DOHH2 (cell line): ENCODE measurements around the gene CSNK2A1.

ENCODE experiments used
- H3F3A ChIP-seq: fragments of 200-600 bp; sonication (generic), shearing (Covaris generic); 2 replicates; pipeline ENCODE4 v1.6.0; 2016; ENCODE audit warnings: antibody characterized with exemption, mild to moderate bottlenecking; ENCODE audit not compliant: control insufficient read depth, insufficient read depth
- H3K27ac ChIP-seq: fragments of 200-600 bp; sonication (generic); 2 replicates; pipeline ENCODE4 v1.5.1; 2014; ENCODE audit warnings: low read depth, mild to moderate bottlenecking, low read length, moderate library complexity
- H3K27me3 ChIP-seq: fragments of 200-600 bp; sonication (generic); 2 replicates; pipeline ENCODE4 v1.6.1; 2014; ENCODE audit warnings: mild to moderate bottlenecking, low read length, mixed read lengths; ENCODE audit not compliant: control insufficient read depth
- H3K36me3 ChIP-seq: fragments of 200-600 bp; sonication (generic); 2 replicates; pipeline ENCODE4 v1.6.1; 2014; ENCODE audit warnings: mild to moderate bottlenecking, low read length, moderate library complexity, mixed read lengths; ENCODE audit not compliant: control insufficient read depth
- H3K4me1 ChIP-seq: fragments of 200-600 bp; sonication (generic); 2 replicates; pipeline ENCODE4 v1.6.1; 2014; ENCODE audit warnings: mild to moderate bottlenecking, low read length, mixed read lengths; ENCODE audit not compliant: control insufficient read depth
- H3K4me2 ChIP-seq: fragments of 200-600 bp; sonication (generic); 2 replicates; pipeline ENCODE4 v1.6.0; 2014; ENCODE audit warnings: mild to moderate bottlenecking, low read length, moderate library complexity
- H3K4me3 ChIP-seq: fragments of 200-600 bp; sonication (generic); 2 replicates; pipeline ENCODE4 v1.5.1; 2014; ENCODE audit warnings: mild to moderate bottlenecking, low read length, mixed read lengths
- H3K79me2 ChIP-seq: fragments of 200-600 bp; sonication (generic); 2 replicates; pipeline ENCODE4 v1.6.1; 2014; ENCODE audit warnings: mild to moderate bottlenecking, low read length, mixed read lengths; ENCODE audit not compliant: control insufficient read depth
- H3K9me2 ChIP-seq: fragments of 200-600 bp; sonication (generic); replicated peaks from 2 replicates; pipeline ENCODE4 v1.6.1; 2014; ENCODE audit warnings: mild to moderate bottlenecking, low read length, mixed read lengths; ENCODE audit not compliant: control insufficient read depth
- H3K9me3 ChIP-seq: fragments of 200-600 bp; sonication (generic); 2 replicates; pipeline ENCODE4 v1.6.1; 2014; ENCODE audit warnings: antibody characterized with exemption, low read length, mixed read lengths; ENCODE audit not compliant: control insufficient read depth, insufficient read depth
- H4K20me1 ChIP-seq: fragments of 200-600 bp; sonication (generic); 2 replicates; pipeline ENCODE4 v1.6.0; 2014; ENCODE audit warnings: low read depth, mild to moderate bottlenecking, antibody characterized with exemption, low read length, moderate library complexity; ENCODE audit not compliant: control insufficient read depth, insufficient read depth
- EZH2phosphoT487 ChIP-seq: fragments of 200-600 bp; sonication (generic); IDR thresholded peaks from 2 replicates; pipeline ENCODE4 v1.6.1; 2017; ENCODE audit warnings: borderline replicate concordance, mild to moderate bottlenecking, antibody characterized with exemption, low read length, moderate library complexity, mixed read lengths
- TF ChIP-seq, protein P1 (sequence below): fragments of 200-600 bp; sonication (generic); IDR thresholded peaks from one replicate; pipeline ENCODE4 v1.5.1; 2014; ENCODE audit warnings: antibody characterized with exemption, mild to moderate bottlenecking, low read depth, low read length; ENCODE audit not compliant: poor library complexity, severe bottlenecking

Gene CSNK2A1

GRCh38 chr20:507761-508332, 35.7 kb downstream of the CSNK2A1 start:
- peaks cover 24% of the 10 kb centered on the region; the same call in 1 of the 2 replicates for H4K20me1 ChIP-seq
- H3K4me3 ChIP-seq: no peak overlapping the region
- no peak overlapping the region for H3K4me2 ChIP-seq
- peaks cover 69% of the 10 kb centered on the region for H3K36me3 ChIP-seq
- no peaks in the 10 kb centered on the region for H3K27me3 ChIP-seq
- 0 out of 2 replicates have a peak, but pooled peaks cover 3% of the 10 kb centered on the region for H3F3A ChIP-seq
- TF ChIP-seq, protein P1, sequence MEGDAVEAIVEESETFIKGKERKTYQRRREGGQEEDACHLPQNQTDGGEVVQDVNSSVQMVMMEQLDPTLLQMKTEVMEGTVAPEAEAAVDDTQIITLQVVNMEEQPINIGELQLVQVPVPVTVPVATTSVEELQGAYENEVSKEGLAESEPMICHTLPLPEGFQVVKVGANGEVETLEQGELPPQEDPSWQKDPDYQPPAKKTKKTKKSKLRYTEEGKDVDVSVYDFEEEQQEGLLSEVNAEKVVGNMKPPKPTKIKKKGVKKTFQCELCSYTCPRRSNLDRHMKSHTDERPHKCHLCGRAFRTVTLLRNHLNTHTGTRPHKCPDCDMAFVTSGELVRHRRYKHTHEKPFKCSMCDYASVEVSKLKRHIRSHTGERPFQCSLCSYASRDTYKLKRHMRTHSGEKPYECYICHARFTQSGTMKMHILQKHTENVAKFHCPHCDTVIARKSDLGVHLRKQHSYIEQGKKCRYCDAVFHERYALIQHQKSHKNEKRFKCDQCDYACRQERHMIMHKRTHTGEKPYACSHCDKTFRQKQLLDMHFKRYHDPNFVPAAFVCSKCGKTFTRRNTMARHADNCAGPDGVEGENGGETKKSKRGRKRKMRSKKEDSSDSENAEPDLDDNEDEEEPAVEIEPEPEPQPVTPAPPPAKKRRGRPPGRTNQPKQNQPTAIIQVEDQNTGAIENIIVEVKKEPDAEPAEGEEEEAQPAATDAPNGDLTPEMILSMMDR: no peak
- TF ChIP-seq EZH2phosphoT487: no peak
- H3K79me2 ChIP-seq: peaks cover 68% of the 10 kb centered on the region
- H3K9me2 ChIP-seq: no peaks in the 10 kb centered on the region
- no peaks in the 10 kb centered on the region for H3K9me3 ChIP-seq
- H3K27ac ChIP-seq: no peak overlapping the region
- peaks cover 37% of the 10 kb centered on the region for H3K4me1 ChIP-seq

DNA sequence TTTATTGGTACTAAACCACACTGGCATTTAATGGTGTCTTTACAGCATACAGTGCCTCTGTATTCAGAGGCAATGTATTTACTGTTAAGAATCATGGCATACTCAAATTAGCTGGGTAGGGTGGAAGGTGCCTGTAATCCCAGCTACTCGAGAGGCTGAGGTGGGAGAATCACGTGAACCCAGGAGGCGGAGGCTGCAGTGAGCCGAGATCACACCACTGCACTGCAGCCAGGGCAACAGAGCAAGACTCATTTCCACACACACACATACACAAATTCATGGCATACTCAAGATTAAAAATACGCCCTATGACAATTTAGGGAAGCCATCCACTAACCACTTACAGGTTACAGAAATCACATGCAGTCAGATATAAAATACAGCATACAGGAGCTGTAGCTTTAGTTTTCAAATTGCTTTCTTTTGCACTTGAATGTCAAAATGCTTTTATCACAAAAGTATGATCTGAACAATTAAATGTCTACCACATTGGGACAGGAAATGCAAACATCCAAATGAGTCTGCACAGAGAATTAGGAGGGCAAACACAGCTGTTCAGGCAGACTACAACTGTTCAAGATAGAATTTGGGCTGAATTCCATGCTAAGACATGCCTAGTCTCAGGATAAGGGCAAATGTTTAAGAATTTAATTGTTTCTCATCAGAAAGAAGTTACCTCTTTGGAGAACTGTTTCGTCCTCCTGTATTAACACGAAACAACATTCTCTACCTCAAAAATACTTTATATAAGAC, 36.4 kb downstream of the CSNK2A1 start:
- Histone ChIP-seq H3K4me2 (no peak overlapping the region), H3K36me3 (peaks cover 73% of the 10 kb centered on the region), H3F3A (no peaks in the 10 kb centered on the region), H3K4me1 (peaks cover 30% of the 10 kb centered on the region), H3K4me3 (no peak overlapping the region), H3K27ac (no peak overlapping the region), H3K9me3 (no peaks in the 10 kb centered on the region), H3K79me2 (peaks cover 61% of the 10 kb centered on the region), H3K9me2 (no peaks in the 10 kb centered on the region), H4K20me1 (peaks cover 18% of the 10 kb centered on the region; the same call in 1 of the 2 replicates), H3K27me3 (no peaks in the 10 kb centered on the region)
- TF ChIP-seq, protein P1: no peak
- TF ChIP-seq EZH2phosphoT487: no peak

- peaks cover 84% of the 10 kb centered on the region for H3K36me3 ChIP-seq
- no peaks in the 10 kb centered on the region for H3K9me2 ChIP-seq
- TF ChIP-seq, protein P1: no peak
- TF ChIP-seq EZH2phosphoT487: no peak
- H3K9me3 ChIP-seq: no peaks in the 10 kb centered on the region
- no peaks in the 10 kb centered on the region for H3K27me3 ChIP-seq
- no peaks in the 10 kb centered on the region for H3F3A ChIP-seq
- H3K4me3 ChIP-seq: no peak overlapping the region
- no peak overlapping the region for H3K4me2 ChIP-seq
- peaks cover 5% of the 10 kb centered on the region for H3K4me1 ChIP-seq
- peaks cover 13% of the 10 kb centered on the region; the same call in 1 of the 2 replicates for H4K20me1 ChIP-seq
- no peak overlapping the region for H3K27ac ChIP-seq
- peaks cover 36% of the 10 kb centered on the region for H3K79me2 ChIP-seq
Measured at GRCh38 chr20:504632-505075, 38.9 kb downstream of the CSNK2A1 start.
